DMS53 treated with DMSO at 0.1 percent for 48 hours (cell line): ENCODE measurements around the gene NRG2.

ENCODE experiments used
- DNase-seq: peaks from one replicate; lab custom pipeline; 2025; ENCODE audit not compliant: unreplicated experiment; lab: John Stamatoyannopoulos, UW

The NRG2 gene

GRCh38 chr5:139951983-139952382 is 91.1 kb downstream of the NRG2 start:
- DNase-seq, result no peak

- no peak for DNase-seq
Measured at GRCh38 chr5:139951296-139951924, 91.7 kb downstream of the NRG2 start.

GRCh38 chr5:139950436-139950835 is 92.7 kb downstream of the NRG2 start:
- no peak for DNase-seq

GRCh38 chr5:139949710-139950109 is 93.4 kb downstream of the NRG2 start:
- no peak for DNase-seq

GRCh38 chr5:139947727-139948126 is 95.4 kb downstream of the NRG2 start:
- no peak for DNase-seq

- DNase-seq, result no peak
Measured at GRCh38 chr5:139946440-139946839, 96.7 kb downstream of the NRG2 start.

GRCh38 chr5:139946006-139946405 is 97.1 kb downstream of the NRG2 start:
- no peak for DNase-seq

GRCh38 chr5:139942243-139942642 is 100.9 kb downstream of the NRG2 start:
- no peak for DNase-seq

GRCh38 chr5:139930406-139930805 is 112.7 kb downstream of the NRG2 start:
- no peak for DNase-seq

- no peak for DNase-seq
Measured at GRCh38 chr5:139926797-139927503, 116.1 kb downstream of the NRG2 start.

- no peak for DNase-seq
Measured at GRCh38 chr5:139925650-139926640, 117.2 kb downstream of the NRG2 start.

GRCh38 chr5:139925216-139925562 is 117.9 kb downstream of the NRG2 start:
- no peak for DNase-seq

- no peak for DNase-seq
Measured at GRCh38 chr5:139924294-139925215, 118.5 kb downstream of the NRG2 start.

GRCh38 chr5:139919308-139919707 is 123.8 kb downstream of the NRG2 start:
- no peak for DNase-seq

GRCh38 chr5:139915834-139916233 is 127.3 kb downstream of the NRG2 start:
- no peak for DNase-seq

GRCh38 chr5:139915266-139915665 is 127.8 kb downstream of the NRG2 start:
- no peak for DNase-seq

GRCh38 chr5:139914218-139914807 is 128.8 kb downstream of the NRG2 start:
- no peak for DNase-seq

GRCh38 chr5:139912804-139913203 is 130.3 kb downstream of the NRG2 start:
- no peak for DNase-seq

GRCh38 chr5:139912158-139912557 is 130.9 kb downstream of the NRG2 start:
- no peak for DNase-seq

- DNase-seq, result no peak
Measured at GRCh38 chr5:139911425-139912120, 131.5 kb downstream of the NRG2 start.
